Thoracic aorta (tissue), 2 donors: Measurements from ENCODE around the gene IDH3B. TPM values are rescaled to one million over a fixed set of nuclear protein-coding genes. Genes with fewer than 3 reads are reported as not detected.
A peak's percentile ranks its signal among the peaks of the same experiment; 100 is the strongest.

Experiments used
- ATAC-seq: fragments of 150-250 bp; one replicate; pipeline ENCODE4 v1.8.0; 2017; ENCODE audit warnings: low read depth; ENCODE audit not compliant: insufficient number of reproducible peaks, low FRiP score
- DNase-seq: peaks from one replicate; pipeline ENCODE4 v3.0.0-alpha.2; 2020; ENCODE audit warnings: low spot score
- H3K27ac ChIP-seq, 2 donors: fragments of 200-600 bp; sonication (generic); 1 replicate in 1 of 2; 2 replicates in 1 of 2; pipeline ENCODE4 v1.5.1; 2016; ENCODE audit warnings: mild to moderate bottlenecking in 2 of 2, moderate library complexity in 2 of 2
- H3K27me3 ChIP-seq: fragments of 200-600 bp; sonication (generic); replicated peaks from 2 replicates; pipeline ENCODE4 v1.6.0; 2016; ENCODE audit warnings: mild to moderate bottlenecking; ENCODE audit not compliant: insufficient read depth
- H3K36me3 ChIP-seq: fragments of 200-600 bp; sonication (generic); one replicate; pipeline ENCODE4 v1.5.1; 2016
- H3K4me1 ChIP-seq, 2 donors: fragments of 200-600 bp; sonication (generic); 1 replicate in 1 of 2; 2 replicates in 1 of 2; pipeline versions ENCODE4 v1.5.1 to v1.6.0; 2016; ENCODE audit warnings: low read depth in 2 of 2, mild to moderate bottlenecking in 1 of 2; ENCODE audit not compliant: control insufficient read depth in 1 of 2
- H3K4me3 ChIP-seq: fragments of 200-600 bp; sonication (generic); 2 replicates; pipeline ENCODE4 v1.5.1; 2016; ENCODE audit warnings: mild to moderate bottlenecking
- H3K9me3 ChIP-seq: fragments of 200-600 bp; sonication (generic); 2 replicates; pipeline ENCODE4 v1.5.1; 2016
- CTCF ChIP-seq: fragments of 200-600 bp; sonication (generic); IDR thresholded peaks from one replicate; pipeline ENCODE4 v1.5.1; 2019; ENCODE audit warnings: antibody characterized with exemption
- total RNA-seq, 2 donors: library from RNA; depleted of rRNA; stranded (reverse); fragments of >200 nt; gene quantifications; one replicate each; pipeline versions ENCODE4 v1.1.0 to v1.2.3, GENCODE V29; 2016

IDH3B gene
- total RNA-seq: 10 to 100 TPM; 94.5 to 95.3 TPM

GRCh38 chr20:2663887-2664719 lies at the start of gene IDH3B:
IDH3B (minus strand) TSS chr20:2664216; CDS start chr20:2664188, 28 bp downstream.
- Histone ChIP-seq H3K36me3 (peaks cover 14% of the 10 kb centered on the region), H3K9me3 (no peaks in the 10 kb centered on the region), H3K4me1 (peaks cover 6 to 14% of the 10 kb centered on the region in 2 donors), H3K27me3 (no peaks in the 10 kb centered on the region), H3K4me3 (peak within 1 kb of the TSS; percentile 83), H3K27ac (peak within 1 kb of the TSS; percentile 90 to 93)
- ATAC-seq (peak; percentile 82), DNase-seq (peak; percentile 72)
- TF ChIP-seq CTCF: no peak

GRCh38 chr20:2713285-2713684 lies 49.3 kb upstream of the IDH3B start:
- Histone ChIP-seq H3K4me1 (no peaks in the 10 kb centered on the region), H3K4me3 (no peak overlapping the region), H3K27ac (no peak overlapping the region), H3K36me3 (no peaks in the 10 kb centered on the region), H3K27me3 (no peaks in the 10 kb centered on the region), H3K9me3 (peaks cover 11% of the 10 kb centered on the region)
- ATAC-seq: no peak
- no peak for TF ChIP-seq CTCF
- no peak for DNase-seq

GRCh38 chr20:2709205-2709981 lies 45.4 kb upstream of the IDH3B start:
- Histone ChIP-seq H3K4me3 (no peak overlapping the region), H3K27ac (no peak overlapping the region), H3K4me1 (no peaks in the 10 kb centered on the region), H3K36me3 (no peaks in the 10 kb centered on the region), H3K27me3 (no peaks in the 10 kb centered on the region), H3K9me3 (no peaks in the 10 kb centered on the region)
- no peak for TF ChIP-seq CTCF
- ATAC-seq (no peak), DNase-seq (no peak)

- Histone ChIP-seq H3K36me3 (no peaks in the 10 kb centered on the region), H3K27ac (no peak overlapping the region), H3K4me3 (no peak overlapping the region), H3K4me1 (no peaks in the 10 kb centered on the region), H3K27me3 (no peaks in the 10 kb centered on the region), H3K9me3 (no peaks in the 10 kb centered on the region)
- DNase-seq (no peak), ATAC-seq (no peak)
- TF ChIP-seq CTCF: no peak
Observed at GRCh38 chr20:2708665-2709064, 44.6 kb upstream of the IDH3B start.

- Histone ChIP-seq H3K27me3 (no peaks in the 10 kb centered on the region), H3K4me1 (no peaks in the 10 kb centered on the region), H3K27ac (no peak overlapping the region), H3K9me3 (no peaks in the 10 kb centered on the region), H3K4me3 (no peak overlapping the region), H3K36me3 (no peaks in the 10 kb centered on the region)
- TF ChIP-seq CTCF: no peak
- ATAC-seq: no peak
- no peak for DNase-seq
Observed at GRCh38 chr20:2708073-2708415, 44.0 kb upstream of the IDH3B start.
